GM12878 (cell line): ENCODE data around the gene BHLHA15. TPM values are rescaled to one million over a fixed set of nuclear protein-coding genes. Genes with fewer than 3 reads are reported as not detected.

Source experiments
- ATAC-seq: fragments of 200-7000 bp; cut with Tn5 transposase; 3 replicates; pipeline ENCODE4 v1.9.1; 2020; ENCODE audit warnings: mild to moderate bottlenecking, moderate library complexity
- BruUV-seq: library from RNA; stranded (reverse); fragments of 400-500 nt; replicated peaks from 2 replicates; lab custom pipeline; 2021; lab: Mats Ljungman, UMichigan
- CTCF ChIA-PET: fragments of 300-600 bp; sonication (Branson Sonifier 250); formaldehyde crosslinking; extraction: SDS; loops from one replicate; lab custom pipeline; 2021; ENCODE audit warnings: inconsistent platforms; lab: Yijun Ruan, JAX
- POLR2A ChIA-PET: fragments of 350-600 bp; formaldehyde crosslinking; extraction: SDS; loops from one replicate; lab custom pipeline; 2021; ENCODE audit warnings: inconsistent platforms; lab: Charles Lee
- RAD21 ChIA-PET: fragments of 300-600 bp; sonication (Branson Sonifier 250); formaldehyde crosslinking; loops from one replicate; lab custom pipeline; 2023; ENCODE audit warnings: antibody characterized with exemption; ENCODE audit not compliant: unreplicated experiment; lab: Charles Lee
- SMC1A ChIA-PET: fragments of 300-600 bp; sonication (Branson Sonifier 250); formaldehyde crosslinking; loops from one replicate; lab custom pipeline; 2023; ENCODE audit not compliant: unreplicated experiment, uncharacterized antibody; lab: Charles Lee
- DNase-seq: peaks from one replicate; pipeline ENCODE4 v3.0.0-alpha.2; 2011; ENCODE audit warnings: low read depth, low spot score
- FAIRE-seq: peaks from 3 replicates; lab custom pipeline; 2011; peaks lifted over from hg19 to GRCh38; lab: Jason Lieb, UNC
- H2AFZ ChIP-seq: 2 replicates; pipeline ENCODE4 v1.6.0; 2011; ENCODE audit warnings: low read depth, low read length, control low read depth; ENCODE audit not compliant: control insufficient read depth
- H3K27ac ChIP-seq: 2 replicates; pipeline ENCODE4 v1.5.1; 2011; ENCODE audit warnings: control low read depth; ENCODE audit not compliant: control insufficient read depth, insufficient read depth
- H3K27me3 ChIP-seq, 2 experiments: replicated peaks in 1 of 2; 2 replicates each; pipeline versions ENCODE4 v1.6.0 to v1.6.1; 2011; ENCODE audit warnings: low read length in 1 of 2; ENCODE audit not compliant: control insufficient read depth in 2 of 2, insufficient read depth in 2 of 2
- H3K36me3 ChIP-seq, 2 experiments: 2 replicates each; pipeline ENCODE4 v1.5.1; 2011; ENCODE audit warnings: low read length in 1 of 2; ENCODE audit not compliant: control insufficient read depth in 2 of 2, insufficient read depth in 2 of 2
- H3K4me1 ChIP-seq: 2 replicates; pipeline ENCODE4 v1.6.1; 2011; ENCODE audit warnings: mild to moderate bottlenecking, low read length, moderate library complexity, mixed read lengths; ENCODE audit not compliant: control insufficient read depth, insufficient read depth
- H3K4me2 ChIP-seq: 2 replicates; pipeline ENCODE4 v1.6.0; 2011; ENCODE audit warnings: control low read depth; ENCODE audit not compliant: control insufficient read depth, insufficient read depth
- H3K4me3 ChIP-seq: fragments of 200-600 bp; sonication (generic); 2 replicates; pipeline ENCODE4 v1.5.1; 2016
- H3K79me2 ChIP-seq: 2 replicates; pipeline ENCODE4 v1.6.0; 2011; ENCODE audit warnings: low read length; ENCODE audit not compliant: control insufficient read depth, insufficient read depth
- H3K9ac ChIP-seq: 2 replicates; pipeline ENCODE4 v1.8.0; 2011; ENCODE audit warnings: low read length, control low read depth, mixed read lengths; ENCODE audit not compliant: control insufficient read depth, insufficient read depth
- H3K9me3 ChIP-seq: replicated peaks from 3 replicates; pipeline ENCODE4 v1.5.1; 2011; ENCODE audit warnings: mild to moderate bottlenecking, low read length; ENCODE audit not compliant: control insufficient read depth, insufficient read depth
- H4K20me1 ChIP-seq: 2 replicates; pipeline ENCODE4 v1.6.0; 2011; ENCODE audit not compliant: control insufficient read depth, insufficient read depth
- BMI1 ChIP-seq: fragments of 450-650 bp; IDR thresholded peaks from 2 replicates; pipeline ENCODE4 v1.6.1; 2016; ENCODE audit warnings: mild to moderate bottlenecking, moderate library complexity, borderline replicate concordance
- ELK1 ChIP-seq: IDR thresholded peaks from 2 replicates; pipeline ENCODE4 v1.6.1; 2012; ENCODE audit warnings: low read depth, low read length, improper control_type of control experiment
- FOXM1 ChIP-seq: IDR thresholded peaks from 2 replicates; pipeline ENCODE4 v1.6.1; 2012; ENCODE audit warnings: low read depth, mild to moderate bottlenecking, inconsistent platforms, low read length, moderate library complexity
- IKZF2 ChIP-seq, 2 experiments: fragments of 450-650 bp; IDR thresholded peaks; 2 replicates each; pipeline ENCODE4 v1.6.1; 2017; ENCODE audit warnings: mild to moderate bottlenecking in 2 of 2, moderate library complexity in 2 of 2
- KDM1A ChIP-seq: fragments of 200-600 bp; sonication (generic); IDR thresholded peaks from 2 replicates; pipeline ENCODE4 v1.6.1; 2016; ENCODE audit warnings: borderline replicate concordance
- PAX8 ChIP-seq: fragments of 450-650 bp; IDR thresholded peaks from 2 replicates; pipeline ENCODE4 v1.6.1; 2017; ENCODE audit warnings: mild to moderate bottlenecking, moderate library complexity
- POLR2A ChIP-seq: IDR thresholded peaks from 2 replicates; pipeline ENCODE4 v1.6.1; 2011; ENCODE audit warnings: low read depth, mild to moderate bottlenecking, low read length
- POU2F2 ChIP-seq: IDR thresholded peaks from 3 replicates; pipeline ENCODE4 v1.6.1; 2011; ENCODE audit warnings: low read depth, mild to moderate bottlenecking, low read length, borderline replicate concordance
- RCOR1 ChIP-seq: conservative IDR thresholded peaks from 2 replicates; pipeline ENCODE4 v1.6.1; 2012; ENCODE audit warnings: low read depth, low read length, improper control_type of control experiment
- RUNX3 ChIP-seq: IDR thresholded peaks from 2 replicates; pipeline ENCODE4 v1.6.1; 2012; ENCODE audit warnings: low read length, inconsistent platforms
- SMARCA5 ChIP-seq: fragments of 450-650 bp; IDR thresholded peaks from 2 replicates; pipeline ENCODE4 v1.6.1; 2017; ENCODE audit warnings: mild to moderate bottlenecking
- TBL1XR1 ChIP-seq: IDR thresholded peaks from 2 replicates; pipeline ENCODE4 v1.6.1; 2012; ENCODE audit warnings: low read depth, low read length, improper control_type of control experiment
- USF1 ChIP-seq: IDR thresholded peaks from 2 replicates; pipeline ENCODE4 v1.6.1; 2011; ENCODE audit warnings: borderline replicate concordance, low read depth, mild to moderate bottlenecking, moderate library complexity, mixed read lengths, low read length; ENCODE audit not compliant: insufficient read depth; ENCODE audit errors: extremely low read length
- YBX1 ChIP-seq: fragments of 450-650 bp; IDR thresholded peaks from 2 replicates; pipeline ENCODE4 v1.6.1; 2016; ENCODE audit warnings: antibody characterized with exemption
- ZNF24 ChIP-seq: fragments of 450-650 bp; IDR thresholded peaks from 2 replicates; pipeline ENCODE4 v1.6.1; 2017; ENCODE audit warnings: antibody characterized with exemption, mild to moderate bottlenecking
- ZNF592 ChIP-seq: fragments of 450-650 bp; IDR thresholded peaks from 2 replicates; pipeline ENCODE4 v1.6.1; 2017; ENCODE audit warnings: mild to moderate bottlenecking, moderate library complexity
- WGBS: methylation state at CpG from one replicate; pipeline ENCODE4 v1.1.6; 2016; ENCODE audit warnings: low lambda C conversion rate; ENCODE audit not compliant: insufficient replicate concordance, insufficient coverage; ENCODE audit errors: missing lambda C conversion rate; 5-methylcytosine and 5-hydroxymethylcytosine counted together
- in situ Hi-C: fragments of 300-500 bp; cut with MboI; formaldehyde crosslinking; loops from 9 replicates; pipeline ENCODE4 v1.14.3; 2018; ENCODE audit warnings: mixed read lengths
- intact Hi-C: fragments of 100-400 bp; cut with micrococcal nuclease; formaldehyde crosslinking; loops from one replicate; pipeline ENCODE4 v1.14.2; 2022; ENCODE audit not compliant: unreplicated experiment
- polyA plus RNA-seq, 11 experiments: library from polyadenylated mRNA; depleted of rRNA in 4 of 11; unstranded in 6 of 11; stranded (reverse) in 5 of 11; fragments of >200 nt; fragmentation: Nextera tagmentation in 4 of 11; fragmentation: Illumina TruSeq in 1 of 11; extraction: Ambion mirVana in 4 of 11; extraction: Trizol in 1 of 11; gene quantifications; 1 replicate in 1 of 11; 2 replicates in 10 of 11; pipeline versions ENCODE4 v1.2.1 to v1.2.3, GENCODE V29; 2011 to 2016; ENCODE audit warnings: inconsistent platforms in 2 of 11, missing spikeins in 2 of 11, low read depth in 1 of 11
- total RNA-seq, 4 experiments: library from RNA; depleted of rRNA in 3 of 4; stranded (reverse); fragments of >200 nt in 3 of 4; fragmentation: Illumina TruSeq in 1 of 4; extraction: Trizol in 1 of 4; gene quantifications; 2 replicates each; pipeline versions ENCODE4 v1.2.1 to v1.2.3, GENCODE V29; 2013 to 2021

The BHLHA15 gene
- total and polyA plus RNA-seq, 10 of the 15 experiments (the other 5 are each of a cell fraction or from before 2014, with no cell fraction given) = 0.54 to 4.2 (median 2.5) TPM; not detected in 4

DNA sequence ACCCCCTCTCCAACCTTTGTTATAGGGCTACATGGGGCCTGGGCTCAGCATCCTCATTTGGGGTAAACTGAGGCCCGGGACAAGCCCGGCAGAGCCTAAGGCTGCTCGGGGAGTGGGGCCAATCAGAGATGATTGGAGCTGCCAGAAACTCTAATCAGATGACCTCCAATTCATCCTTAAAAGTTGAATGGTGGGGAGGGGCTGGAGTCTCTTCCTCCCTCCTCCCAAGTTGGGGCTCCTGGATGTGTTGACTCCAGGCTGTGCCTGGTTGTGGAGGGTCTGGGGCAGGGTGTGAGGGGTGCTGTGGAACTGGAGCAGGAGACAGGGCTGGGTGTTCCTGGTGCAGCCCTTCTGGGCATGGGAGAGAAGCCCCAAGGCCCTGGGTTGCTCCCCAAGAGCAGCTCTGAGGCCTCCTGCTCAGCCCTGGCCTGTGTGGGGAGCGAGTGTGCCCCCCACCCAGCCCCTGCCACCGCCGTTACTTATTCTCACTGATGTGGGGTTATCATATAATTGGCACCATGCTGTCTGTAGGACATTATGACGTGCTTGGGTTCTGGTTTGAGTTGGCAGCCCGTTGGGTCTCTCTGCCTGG, 2.2 kb downstream of the BHLHA15 start (continued):
- no peak for TF ChIP-seq POU2F2
- TF ChIP-seq IKZF2 (IDR thresholded peaks at IDR 0.05) = no peak
- no peak for TF ChIP-seq RUNX3
- no peak for TF ChIP-seq POLR2A
- no peak for TF ChIP-seq SMARCA5
- TF ChIP-seq PAX8 = no peak
- TF ChIP-seq ZNF24 = no peak
- no peak for TF ChIP-seq BMI1
- no peak for TF ChIP-seq RCOR1
- no peak for TF ChIP-seq FOXM1

- Histone ChIP-seq H3K36me3 (no peaks in the 10 kb centered on the region), H3K27me3 (no peaks in the 10 kb centered on the region), H3K9ac (no peak overlapping the region), H3K27ac (no peak overlapping the region), H3K9me3 (no peaks in the 10 kb centered on the region), H3K4me1 (peaks cover 11% of the 10 kb centered on the region), H2AFZ (no peak overlapping the region), H4K20me1 (no peaks in the 10 kb centered on the region), H3K4me3 (no peak overlapping the region), H3K79me2 (no peaks in the 10 kb centered on the region), H3K4me2 (no peak overlapping the region)
- SMC1A ChIA-PET = no interaction called here
- 80% methylated on average over 25 of the region's 25 CpGs for WGBS
- intact Hi-C loops (no loop called here), in situ Hi-C loops (no loop called here)
- CTCF ChIA-PET = no interaction called here
- ATAC-seq (peak; percentile 6; the same call in 1 of the 3 replicates), DNase-seq (no peak), FAIRE-seq (no peak)
- RAD21 ChIA-PET = interaction anchor here (0.6 kb wide), 1 partner anchor 614 kb away, joined by 3 read pairs; no protein-coding TSS in a partner anchor
- POLR2A ChIA-PET = no interaction called here
- BruUV-seq = no TSS peak
- TF ChIP-seq ELK1 = no peak
- TF ChIP-seq YBX1 = no peak
- TF ChIP-seq KDM1A = no peak
- no peak for TF ChIP-seq ZNF592
- TF ChIP-seq TBL1XR1 = no peak
- TF ChIP-seq USF1 = no peak
Measured at GRCh38 chr7:98213888-98214810, 2.9 kb downstream of the BHLHA15 start.
